ENCODE results near the gene EPHB2.

DNA sequence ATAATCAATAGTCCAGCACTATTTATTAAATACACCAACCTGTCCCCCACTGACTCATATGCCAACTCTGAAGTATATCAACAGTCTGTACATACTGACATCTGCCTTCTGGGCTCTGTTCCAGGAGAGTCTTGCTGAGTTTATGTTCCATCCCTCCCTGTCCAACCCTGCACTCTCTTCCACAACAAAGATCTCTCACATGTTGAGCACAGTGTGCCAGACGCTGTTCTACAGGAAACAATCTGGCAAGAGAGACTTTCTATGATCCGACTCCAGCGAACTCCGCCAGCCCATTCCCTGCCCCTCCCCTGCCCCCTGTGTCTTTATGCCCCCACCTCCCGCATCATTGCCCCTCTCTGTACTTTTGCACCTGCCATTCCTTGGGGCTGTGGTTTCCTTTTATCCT lies 258.7 kb downstream of the EPHB2 start:
- TF ChIP-seq, protein P1, sequence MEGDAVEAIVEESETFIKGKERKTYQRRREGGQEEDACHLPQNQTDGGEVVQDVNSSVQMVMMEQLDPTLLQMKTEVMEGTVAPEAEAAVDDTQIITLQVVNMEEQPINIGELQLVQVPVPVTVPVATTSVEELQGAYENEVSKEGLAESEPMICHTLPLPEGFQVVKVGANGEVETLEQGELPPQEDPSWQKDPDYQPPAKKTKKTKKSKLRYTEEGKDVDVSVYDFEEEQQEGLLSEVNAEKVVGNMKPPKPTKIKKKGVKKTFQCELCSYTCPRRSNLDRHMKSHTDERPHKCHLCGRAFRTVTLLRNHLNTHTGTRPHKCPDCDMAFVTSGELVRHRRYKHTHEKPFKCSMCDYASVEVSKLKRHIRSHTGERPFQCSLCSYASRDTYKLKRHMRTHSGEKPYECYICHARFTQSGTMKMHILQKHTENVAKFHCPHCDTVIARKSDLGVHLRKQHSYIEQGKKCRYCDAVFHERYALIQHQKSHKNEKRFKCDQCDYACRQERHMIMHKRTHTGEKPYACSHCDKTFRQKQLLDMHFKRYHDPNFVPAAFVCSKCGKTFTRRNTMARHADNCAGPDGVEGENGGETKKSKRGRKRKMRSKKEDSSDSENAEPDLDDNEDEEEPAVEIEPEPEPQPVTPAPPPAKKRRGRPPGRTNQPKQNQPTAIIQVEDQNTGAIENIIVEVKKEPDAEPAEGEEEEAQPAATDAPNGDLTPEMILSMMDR (IDR thresholded peaks at IDR 0.05): no peak
- TF ChIP-seq HMGA2 (CRISPR knock-in tag; IDR thresholded peaks at IDR 0.05) (no peak), ZNF263 (CRISPR knock-in tag; IDR thresholded peaks at IDR 0.05; ENCODE audit: low read depth) (no peak), TEAD1 (CRISPR knock-in tag; IDR thresholded peaks at IDR 0.05) (no peak), JUN (CRISPR knock-in tag; IDR thresholded peaks at IDR 0.05) (no peak), ZNF317 (CRISPR knock-in tag; IDR thresholded peaks at IDR 0.05; ENCODE audit: borderline replicate concordance, low read depth) (no peak), ZNF232 (CRISPR knock-in tag; IDR thresholded peaks at IDR 0.05) (no peak)
- TF ChIP-seq, protein P2, sequence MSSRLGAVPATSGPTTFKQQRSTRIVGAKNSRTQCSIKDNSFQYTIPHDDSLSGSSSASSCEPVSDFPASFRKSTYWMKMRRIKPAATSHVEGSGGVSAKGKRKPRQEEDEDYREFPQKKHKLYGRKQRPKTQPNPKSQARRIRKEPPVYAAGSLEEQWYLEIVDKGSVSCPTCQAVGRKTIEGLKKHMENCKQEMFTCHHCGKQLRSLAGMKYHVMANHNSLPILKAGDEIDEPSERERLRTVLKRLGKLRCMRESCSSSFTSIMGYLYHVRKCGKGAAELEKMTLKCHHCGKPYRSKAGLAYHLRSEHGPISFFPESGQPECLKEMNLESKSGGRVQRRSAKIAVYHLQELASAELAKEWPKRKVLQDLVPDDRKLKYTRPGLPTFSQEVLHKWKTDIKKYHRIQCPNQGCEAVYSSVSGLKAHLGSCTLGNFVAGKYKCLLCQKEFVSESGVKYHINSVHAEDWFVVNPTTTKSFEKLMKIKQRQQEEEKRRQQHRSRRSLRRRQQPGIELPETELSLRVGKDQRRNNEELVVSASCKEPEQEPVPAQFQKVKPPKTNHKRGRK (CRISPR knock-in tag; IDR thresholded peaks at IDR 0.05; ENCODE audit: borderline replicate concordance): no peak
- TF ChIP-seq, protein P3, sequence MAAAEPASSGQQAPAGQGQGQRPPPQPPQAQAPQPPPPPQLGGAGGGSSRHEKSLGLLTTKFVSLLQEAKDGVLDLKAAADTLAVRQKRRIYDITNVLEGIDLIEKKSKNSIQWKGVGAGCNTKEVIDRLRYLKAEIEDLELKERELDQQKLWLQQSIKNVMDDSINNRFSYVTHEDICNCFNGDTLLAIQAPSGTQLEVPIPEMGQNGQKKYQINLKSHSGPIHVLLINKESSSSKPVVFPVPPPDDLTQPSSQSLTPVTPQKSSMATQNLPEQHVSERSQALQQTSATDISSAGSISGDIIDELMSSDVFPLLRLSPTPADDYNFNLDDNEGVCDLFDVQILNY (CRISPR knock-in tag; IDR thresholded peaks at IDR 0.05): no peak
- TF ChIP-seq, protein P4, sequence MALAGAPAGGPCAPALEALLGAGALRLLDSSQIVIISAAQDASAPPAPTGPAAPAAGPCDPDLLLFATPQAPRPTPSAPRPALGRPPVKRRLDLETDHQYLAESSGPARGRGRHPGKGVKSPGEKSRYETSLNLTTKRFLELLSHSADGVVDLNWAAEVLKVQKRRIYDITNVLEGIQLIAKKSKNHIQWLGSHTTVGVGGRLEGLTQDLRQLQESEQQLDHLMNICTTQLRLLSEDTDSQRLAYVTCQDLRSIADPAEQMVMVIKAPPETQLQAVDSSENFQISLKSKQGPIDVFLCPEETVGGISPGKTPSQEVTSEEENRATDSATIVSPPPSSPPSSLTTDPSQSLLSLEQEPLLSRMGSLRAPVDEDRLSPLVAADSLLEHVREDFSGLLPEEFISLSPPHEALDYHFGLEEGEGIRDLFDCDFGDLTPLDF (CRISPR knock-in tag; IDR thresholded peaks at IDR 0.05): no peak
- TF ChIP-seq, protein P5, sequence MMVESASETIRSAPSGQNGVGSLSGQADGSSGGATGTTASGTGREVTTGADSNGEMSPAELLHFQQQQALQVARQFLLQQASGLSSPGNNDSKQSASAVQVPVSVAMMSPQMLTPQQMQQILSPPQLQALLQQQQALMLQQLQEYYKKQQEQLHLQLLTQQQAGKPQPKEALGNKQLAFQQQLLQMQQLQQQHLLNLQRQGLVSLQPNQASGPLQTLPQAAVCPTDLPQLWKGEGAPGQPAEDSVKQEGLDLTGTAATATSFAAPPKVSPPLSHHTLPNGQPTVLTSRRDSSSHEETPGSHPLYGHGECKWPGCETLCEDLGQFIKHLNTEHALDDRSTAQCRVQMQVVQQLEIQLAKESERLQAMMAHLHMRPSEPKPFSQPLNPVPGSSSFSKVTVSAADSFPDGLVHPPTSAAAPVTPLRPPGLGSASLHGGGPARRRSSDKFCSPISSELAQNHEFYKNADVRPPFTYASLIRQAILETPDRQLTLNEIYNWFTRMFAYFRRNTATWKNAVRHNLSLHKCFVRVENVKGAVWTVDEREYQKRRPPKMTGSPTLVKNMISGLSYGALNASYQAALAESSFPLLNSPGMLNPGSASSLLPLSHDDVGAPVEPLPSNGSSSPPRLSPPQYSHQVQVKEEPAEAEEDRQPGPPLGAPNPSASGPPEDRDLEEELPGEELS (CRISPR knock-in tag; IDR thresholded peaks at IDR 0.05): no peak
